Bone marrow (tissue), 2 donors: ENCODE data around the gene ZNF831.

ENCODE experiments used
- DNase-seq, 2 donors: peaks; one replicate each; lab custom pipeline; 2025; lab: John Stamatoyannopoulos, UW

Gene ZNF831

GRCh38 chr20:59141818-59142581 is 21.6 kb upstream of the ZNF831 start:
- no peak for DNase-seq

GRCh38 chr20:59143326-59143725 is 20.3 kb upstream of the ZNF831 start:
- no peak for DNase-seq

- no peak for DNase-seq
Observed at GRCh38 chr20:59144179-59144830, 19.3 kb upstream of the ZNF831 start.

GRCh38 chr20:59144831-59145196 is 18.8 kb upstream of the ZNF831 start:
- no peak for DNase-seq

GRCh38 chr20:59145247-59145923 is 18.2 kb upstream of the ZNF831 start:
- no peak for DNase-seq

GRCh38 chr20:59145924-59146779 is 17.5 kb upstream of the ZNF831 start:
- DNase-seq = no peak

GRCh38 chr20:59146780-59147565 is 16.6 kb upstream of the ZNF831 start:
- no peak for DNase-seq

GRCh38 chr20:59147586-59147985 is 16.0 kb upstream of the ZNF831 start:
- no peak for DNase-seq

- DNase-seq = no peak
Observed at GRCh38 chr20:59148701-59149493, 14.7 kb upstream of the ZNF831 start.

- DNase-seq = peak in 1 of 2 donors; percentile 39
Observed at GRCh38 chr20:59149678-59150504, 13.7 kb upstream of the ZNF831 start.

GRCh38 chr20:59150821-59151251 is 12.8 kb upstream of the ZNF831 start:
- DNase-seq = no peak

- no peak for DNase-seq
Observed at GRCh38 chr20:59151391-59151790, 12.2 kb upstream of the ZNF831 start.

GRCh38 chr20:59151820-59152219 is 11.8 kb upstream of the ZNF831 start:
- DNase-seq = no peak

GRCh38 chr20:59152559-59153354 is 10.9 kb upstream of the ZNF831 start:
- DNase-seq = no peak

- DNase-seq = no peak
Observed at GRCh38 chr20:59153355-59153681, 10.3 kb upstream of the ZNF831 start.

- DNase-seq = no peak
Observed at GRCh38 chr20:59153832-59154231, 9.8 kb upstream of the ZNF831 start.

GRCh38 chr20:59154317-59155013 is 9.2 kb upstream of the ZNF831 start:
- no peak for DNase-seq

GRCh38 chr20:59157064-59157463 is 6.6 kb upstream of the ZNF831 start:
- no peak for DNase-seq
